GM10847 (cell line): ENCODE results near the gene KAT6B.

Source experiments
- POLR2A ChIP-seq: IDR thresholded peaks from 2 replicates; pipeline ENCODE4 v1.6.1; 2011; ENCODE audit not compliant: insufficient read length; ENCODE audit errors: extremely low read depth

The KAT6B gene

DNA sequence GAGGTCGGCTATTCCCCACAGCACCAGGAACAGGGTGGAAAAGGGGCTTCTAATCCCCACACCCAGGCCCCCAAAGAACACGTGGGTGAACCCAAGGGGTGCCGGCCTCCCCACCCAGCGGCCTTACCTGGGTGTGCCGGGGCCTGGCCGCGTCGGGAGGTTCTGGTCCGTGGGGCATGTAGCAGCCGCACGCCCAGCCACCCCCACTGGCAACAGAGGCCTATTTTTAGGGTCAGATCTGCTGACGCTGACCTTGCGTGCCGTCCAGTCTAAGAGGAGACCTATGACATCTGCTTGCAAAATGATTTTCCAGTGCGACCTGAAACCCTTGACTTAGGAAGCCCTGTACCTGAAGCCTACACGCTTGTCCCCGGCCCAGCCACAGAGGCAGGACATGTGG, 247.0 kb downstream of the KAT6B start:
- no peak for TF ChIP-seq POLR2A

DNA sequence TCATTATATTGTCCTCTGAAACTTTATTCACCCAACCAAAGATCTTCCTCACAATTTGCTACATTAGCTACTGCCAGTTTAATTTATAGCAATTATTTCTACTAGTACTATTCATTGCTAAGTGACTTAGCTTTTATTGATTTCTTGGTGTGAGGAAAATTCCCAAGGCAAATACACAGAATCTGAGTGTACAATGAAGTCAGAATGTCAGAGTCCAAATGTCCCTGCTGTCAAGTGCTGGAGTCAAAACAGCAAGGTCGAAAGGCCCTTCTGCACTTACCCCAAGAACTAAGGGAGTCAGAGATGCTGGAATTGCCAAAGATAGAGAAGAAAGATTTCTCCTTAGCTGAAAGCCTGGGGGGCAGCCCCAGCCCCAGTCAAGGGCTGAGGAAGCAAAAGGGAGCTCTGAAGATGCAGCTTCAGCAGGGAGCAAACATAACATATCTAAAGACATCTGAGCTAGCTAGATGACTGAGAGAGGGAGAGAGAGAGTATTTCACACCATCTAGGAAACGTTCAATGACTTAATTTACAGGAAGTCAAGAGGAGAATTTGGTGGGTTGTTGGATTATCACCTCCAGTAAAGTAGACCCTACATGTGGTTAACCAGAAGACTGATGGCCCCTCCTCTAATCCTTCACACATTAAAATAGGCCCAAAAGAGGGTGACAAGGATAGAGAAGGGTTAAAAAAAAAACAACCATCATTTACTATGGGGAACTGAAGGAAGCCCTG, 248.5 kb downstream of the KAT6B start:
- TF ChIP-seq POLR2A: no peak

DNA sequence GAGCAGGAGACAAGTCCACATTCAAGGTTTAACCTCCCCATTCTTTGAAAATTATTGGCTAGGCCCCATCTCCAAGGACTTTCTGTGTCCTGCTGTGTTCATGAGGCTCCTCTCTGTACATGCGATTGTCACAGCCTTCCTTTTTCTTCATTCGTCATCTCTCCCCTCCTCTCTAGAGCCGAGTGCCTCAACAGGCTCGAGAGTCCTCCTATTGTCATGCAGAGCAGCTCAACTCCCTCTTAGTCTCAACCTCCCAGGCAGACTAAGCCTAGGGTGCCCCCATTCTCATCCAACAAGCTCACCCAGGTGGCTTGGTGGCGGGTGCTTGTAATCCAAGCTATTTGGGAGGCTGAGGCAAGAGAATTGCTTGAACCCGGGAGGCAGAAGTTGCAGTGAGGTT, 249.9 kb downstream of the KAT6B start:
- TF ChIP-seq POLR2A: no peak

DNA sequence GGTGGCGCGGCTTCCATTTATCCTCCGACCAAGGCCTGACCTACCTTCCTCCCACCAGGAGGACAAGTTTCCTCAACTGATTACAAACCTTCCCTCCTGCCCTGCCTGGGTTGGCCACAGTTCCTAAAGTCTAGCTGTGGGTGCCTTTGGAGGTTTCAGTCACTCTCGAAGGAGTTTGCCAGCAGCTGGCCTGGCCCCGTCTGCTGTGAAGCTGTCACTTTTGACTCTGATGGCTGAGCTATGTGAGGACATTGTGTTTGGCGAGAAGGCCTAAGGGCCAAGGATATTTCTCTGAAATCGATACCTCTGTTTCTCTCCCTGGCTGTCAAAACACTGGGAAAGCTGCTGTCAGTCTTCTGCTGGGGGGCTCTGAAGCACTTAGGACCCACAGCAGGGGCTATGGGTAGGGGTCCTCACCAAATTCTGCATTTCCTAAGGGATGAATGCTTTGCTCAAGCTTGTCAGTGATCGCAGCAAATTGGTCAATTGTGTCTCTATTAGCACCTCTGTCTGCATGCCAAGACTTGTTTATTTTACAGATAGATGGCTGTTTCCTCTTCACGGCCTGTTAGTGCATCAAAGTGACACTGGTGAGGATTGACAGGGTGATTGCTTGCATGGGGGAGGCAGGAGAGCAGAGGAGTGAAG, 253.2 kb downstream of the KAT6B start:
- no peak for TF ChIP-seq POLR2A

DNA sequence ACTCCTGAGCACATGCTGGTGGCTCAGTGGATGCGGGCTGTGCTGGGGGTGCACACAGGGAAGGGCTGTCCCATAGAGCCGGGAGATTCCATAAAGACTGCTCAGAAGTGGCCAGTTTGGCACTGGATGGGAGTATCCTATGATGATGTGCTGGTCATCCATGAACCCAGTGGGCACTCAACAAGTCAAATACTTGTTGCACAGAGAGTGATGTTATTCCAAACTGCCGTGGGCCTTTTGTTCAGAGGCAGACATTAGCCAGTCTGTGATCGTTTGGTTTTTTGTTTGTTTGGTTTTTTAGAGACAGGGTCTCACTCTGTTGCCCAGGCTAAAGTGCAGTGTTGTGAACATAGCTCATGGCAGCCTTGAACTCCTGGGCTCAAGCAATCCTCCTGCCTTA, 254.2 kb downstream of the KAT6B start:
- no peak for TF ChIP-seq POLR2A

DNA sequence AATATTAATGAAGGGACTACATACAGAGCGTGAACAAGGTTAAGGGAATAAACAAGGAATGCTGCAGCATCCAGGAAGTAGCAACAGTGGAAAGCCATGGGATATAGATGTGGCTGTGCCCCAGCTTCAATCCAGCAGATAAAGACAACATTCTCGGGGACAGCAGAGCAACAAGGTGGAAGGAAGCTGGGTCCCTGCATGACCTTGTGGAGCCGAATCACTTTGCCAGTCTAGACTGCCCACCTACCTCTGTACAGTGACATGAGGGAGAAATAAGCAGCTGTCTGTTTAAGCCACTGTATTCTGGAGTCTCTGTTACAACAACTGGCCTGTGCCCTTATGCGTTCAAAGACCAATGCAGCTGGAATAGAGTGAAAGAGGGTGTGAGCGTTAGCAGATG, 255.0 kb downstream of the KAT6B start:
- TF ChIP-seq POLR2A: no peak
